Osteoblast (primary cell): ENCODE data around the gene TMEM86A. TPM values are rescaled to one million over a fixed set of nuclear protein-coding genes. Genes with fewer than 3 reads are reported as not detected.

Experiments
- DNase-seq: peaks from one replicate; pipeline ENCODE4 v3.0.0; 2011; ENCODE audit warnings: low spot score, mixed read lengths; ENCODE audit not compliant: insufficient read length; ENCODE audit errors: missing footprints
- H2AFZ ChIP-seq: 2 replicates; pipeline ENCODE4 v1.6.0; 2011; ENCODE audit warnings: mild to moderate bottlenecking, low read length
- H3K27ac ChIP-seq: 2 replicates; pipeline ENCODE4 v1.5.1; 2011; ENCODE audit warnings: mild to moderate bottlenecking, low read depth, low read length, moderate library complexity
- H3K27me3 ChIP-seq: 2 replicates; pipeline ENCODE4 v1.6.0; 2012; ENCODE audit warnings: mild to moderate bottlenecking, control low read depth, inconsistent platforms, low read length, moderate library complexity; ENCODE audit not compliant: insufficient read depth
- H3K36me3 ChIP-seq: 2 replicates; pipeline ENCODE4 v1.5.1; 2011; ENCODE audit warnings: mild to moderate bottlenecking, low read length, control low read depth, moderate library complexity; ENCODE audit not compliant: insufficient read depth
- H3K4me1 ChIP-seq: 2 replicates; pipeline ENCODE4 v1.5.1; 2011; ENCODE audit warnings: mild to moderate bottlenecking, low read length, control low read depth, moderate library complexity; ENCODE audit not compliant: insufficient read depth
- H3K4me2 ChIP-seq: 2 replicates; pipeline ENCODE4 v1.6.0; 2011; ENCODE audit warnings: mild to moderate bottlenecking, low read length; ENCODE audit not compliant: insufficient read depth
- H3K4me3 ChIP-seq: fragments of 200-600 bp; sonication (generic); 3 replicates; pipeline ENCODE4 v1.5.1; 2012; ENCODE audit warnings: mild to moderate bottlenecking, low read length, inconsistent platforms; ENCODE audit not compliant: insufficient read depth
- H3K79me2 ChIP-seq: 2 replicates; pipeline ENCODE4 v1.6.0; 2012; ENCODE audit warnings: mild to moderate bottlenecking, low read length, control low read depth, inconsistent platforms; ENCODE audit not compliant: insufficient read depth
- H3K9me3 ChIP-seq: 2 replicates; pipeline ENCODE4 v1.5.1; 2011; ENCODE audit warnings: low read depth, low read length, control low read depth
- H4K20me1 ChIP-seq: 2 replicates; pipeline ENCODE4 v1.6.0; 2012; ENCODE audit warnings: mild to moderate bottlenecking, low read length, control low read depth; ENCODE audit not compliant: insufficient read depth
- total RNA-seq: library from RNA; depleted of rRNA; stranded (reverse); fragments of >200 nt; gene quantifications from 2 replicates; pipeline ENCODE4 v1.2.3, GENCODE V29; 2012
- TF ChIP-seq, protein P1 (sequence below): IDR thresholded peaks from 2 replicates; pipeline ENCODE4 v1.5.1; 2011; ENCODE audit warnings: mild to moderate bottlenecking, low read depth, low read length, moderate library complexity; ENCODE audit errors: extremely low read depth

TMEM86A gene
- total RNA-seq, 1 donor = 3.3 TPM

DNA sequence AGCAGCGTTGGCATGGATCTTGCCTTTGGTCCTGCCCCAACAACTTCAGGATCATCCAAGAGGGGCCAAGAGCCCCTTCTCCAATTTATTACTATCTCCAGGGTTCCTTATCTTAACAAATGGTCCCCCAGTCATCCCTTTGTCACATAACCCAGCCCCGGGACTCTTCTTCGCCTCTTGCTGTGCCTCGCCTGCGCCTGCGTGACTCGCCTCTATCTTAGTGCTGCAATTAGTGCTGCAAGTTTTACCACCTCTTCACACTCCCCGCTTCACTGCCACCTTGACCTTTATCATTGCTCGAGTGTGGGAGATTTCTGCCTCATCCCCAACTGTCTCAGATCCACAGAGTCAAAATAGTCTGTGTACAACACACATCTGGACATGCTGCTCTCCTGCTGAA, 31.4 kb downstream of the TMEM86A start:
- Histone ChIP-seq H3K9me3 (no peaks in the 10 kb centered on the region), H3K27ac (no peak overlapping the region)
- TF ChIP-seq, protein P1, sequence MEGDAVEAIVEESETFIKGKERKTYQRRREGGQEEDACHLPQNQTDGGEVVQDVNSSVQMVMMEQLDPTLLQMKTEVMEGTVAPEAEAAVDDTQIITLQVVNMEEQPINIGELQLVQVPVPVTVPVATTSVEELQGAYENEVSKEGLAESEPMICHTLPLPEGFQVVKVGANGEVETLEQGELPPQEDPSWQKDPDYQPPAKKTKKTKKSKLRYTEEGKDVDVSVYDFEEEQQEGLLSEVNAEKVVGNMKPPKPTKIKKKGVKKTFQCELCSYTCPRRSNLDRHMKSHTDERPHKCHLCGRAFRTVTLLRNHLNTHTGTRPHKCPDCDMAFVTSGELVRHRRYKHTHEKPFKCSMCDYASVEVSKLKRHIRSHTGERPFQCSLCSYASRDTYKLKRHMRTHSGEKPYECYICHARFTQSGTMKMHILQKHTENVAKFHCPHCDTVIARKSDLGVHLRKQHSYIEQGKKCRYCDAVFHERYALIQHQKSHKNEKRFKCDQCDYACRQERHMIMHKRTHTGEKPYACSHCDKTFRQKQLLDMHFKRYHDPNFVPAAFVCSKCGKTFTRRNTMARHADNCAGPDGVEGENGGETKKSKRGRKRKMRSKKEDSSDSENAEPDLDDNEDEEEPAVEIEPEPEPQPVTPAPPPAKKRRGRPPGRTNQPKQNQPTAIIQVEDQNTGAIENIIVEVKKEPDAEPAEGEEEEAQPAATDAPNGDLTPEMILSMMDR = no peak

DNA sequence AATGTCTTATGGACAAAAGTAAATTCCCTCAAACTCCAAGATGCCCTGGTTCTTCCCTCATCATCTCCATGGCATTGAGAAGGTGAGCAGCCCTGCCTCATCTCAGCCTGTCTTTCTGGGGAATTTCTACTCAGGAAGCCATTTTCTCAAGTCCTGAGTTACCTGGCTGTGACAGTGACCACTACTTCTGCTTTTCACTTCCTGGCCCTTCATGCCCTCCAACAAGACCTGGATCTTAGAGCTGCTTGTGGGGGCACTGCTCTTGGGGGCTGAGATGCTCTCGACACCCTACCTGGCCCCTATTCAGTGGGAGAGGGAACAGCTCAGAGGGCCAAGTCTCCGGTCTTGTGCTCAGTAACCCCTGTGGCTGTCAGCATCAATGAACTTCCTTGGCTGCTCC, 32.9 kb downstream of the TMEM86A start:
- H2AFZ ChIP-seq = no peak overlapping the region
- no peaks in the 10 kb centered on the region for H3K9me3 ChIP-seq
- H3K36me3 ChIP-seq = no peaks in the 10 kb centered on the region
- H3K4me1 ChIP-seq = no peaks in the 10 kb centered on the region
- DNase-seq = no peak
- H4K20me1 ChIP-seq = no peaks in the 10 kb centered on the region
- no peaks in the 10 kb centered on the region for H3K27me3 ChIP-seq
- H3K79me2 ChIP-seq = no peaks in the 10 kb centered on the region
- H3K4me2 ChIP-seq = no peak overlapping the region
- TF ChIP-seq, protein P1 = no peak
- H3K4me3 ChIP-seq = no peak overlapping the region
- no peak overlapping the region for H3K27ac ChIP-seq

More for the DNA sequence above, 31.4 kb downstream of the TMEM86A start:
- no peak for DNase-seq
- Histone ChIP-seq H3K4me1 (no peaks in the 10 kb centered on the region), H3K27me3 (no peaks in the 10 kb centered on the region), H3K36me3 (no peaks in the 10 kb centered on the region), H2AFZ (no peak overlapping the region), H3K79me2 (no peaks in the 10 kb centered on the region), H3K4me2 (no peak overlapping the region), H4K20me1 (no peaks in the 10 kb centered on the region), H3K4me3 (no peak overlapping the region)

DNA sequence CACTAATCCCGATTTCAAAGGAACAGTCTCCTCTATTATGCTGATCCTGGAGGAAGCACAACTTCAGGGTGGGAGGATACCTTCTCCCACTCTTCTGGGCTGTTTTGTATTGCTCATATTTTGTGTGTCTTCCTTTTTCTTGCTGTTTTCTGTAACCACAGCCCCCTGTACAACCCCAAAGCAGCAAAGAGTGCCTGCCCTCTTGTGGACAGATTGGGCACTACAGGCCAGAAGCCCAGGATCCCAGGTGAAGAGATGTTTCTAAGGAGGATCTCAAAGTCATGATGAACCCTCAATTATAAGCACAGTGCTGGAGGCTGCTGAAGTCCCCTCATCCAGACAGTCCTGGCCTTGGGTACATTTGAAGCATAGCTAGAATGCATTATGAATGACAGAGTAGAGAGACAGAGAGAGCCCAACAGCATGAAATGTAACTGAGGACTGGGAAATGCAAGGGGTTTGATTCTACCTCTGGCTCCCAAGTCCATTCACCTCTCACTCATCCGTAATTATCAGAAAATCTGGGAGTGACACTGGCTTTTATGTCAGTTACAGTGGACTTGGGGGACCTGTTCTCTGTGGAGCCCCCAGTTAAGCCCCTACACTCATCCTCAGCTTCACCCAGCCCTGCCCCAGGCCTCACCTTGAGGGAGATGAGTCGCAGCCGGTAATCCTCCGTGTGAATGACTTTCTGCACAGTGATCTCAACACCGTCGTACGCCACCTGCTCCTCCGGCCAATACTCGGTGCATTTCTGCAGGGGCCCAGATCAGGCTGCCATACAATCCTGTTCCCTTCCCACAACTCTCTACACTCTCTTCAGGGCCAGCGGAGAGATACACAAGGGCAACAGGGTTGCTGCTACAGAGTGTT, 33.6 kb downstream of the TMEM86A start:
- Histone ChIP-seq H3K79me2 (no peaks in the 10 kb centered on the region), H3K9me3 (no peaks in the 10 kb centered on the region), H4K20me1 (no peaks in the 10 kb centered on the region), H3K4me3 (no peak overlapping the region), H2AFZ (peak overlapping the region; percentile 60), H3K27ac (no peak overlapping the region), H3K27me3 (peaks cover 7% of the 10 kb centered on the region), H3K4me1 (no peaks in the 10 kb centered on the region), H3K36me3 (no peaks in the 10 kb centered on the region), H3K4me2 (no peak overlapping the region)
- TF ChIP-seq, protein P1 = peak; percentile 98
- DNase-seq = peak; percentile 94

DNA sequence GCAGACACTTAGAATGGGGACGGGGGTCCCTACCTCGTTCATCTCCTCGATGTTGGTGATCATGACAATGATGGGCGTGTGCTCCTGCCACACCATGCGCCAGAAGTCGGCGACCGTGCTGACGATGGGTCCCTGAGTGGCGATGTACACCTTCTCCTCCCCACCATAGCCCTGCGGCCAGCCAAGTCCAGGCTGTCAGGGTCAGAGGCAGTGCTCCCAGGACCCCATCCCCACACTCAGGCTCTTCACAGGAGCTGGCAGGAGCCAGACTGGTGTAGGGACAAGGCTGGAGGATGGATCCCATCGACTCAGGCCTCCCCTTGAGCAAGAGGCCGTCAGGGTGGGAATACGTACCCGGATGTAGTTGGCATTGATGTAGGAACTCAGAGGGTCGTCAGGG, 34.6 kb downstream of the TMEM86A start:
- H3K27ac ChIP-seq = no peak overlapping the region
- H4K20me1 ChIP-seq = no peaks in the 10 kb centered on the region
- H3K4me2 ChIP-seq = no peak overlapping the region
- no peaks in the 10 kb centered on the region for H3K9me3 ChIP-seq
- no peak for DNase-seq
- no peaks in the 10 kb centered on the region for H3K36me3 ChIP-seq
- no peak overlapping the region for H2AFZ ChIP-seq
- no peak overlapping the region for H3K4me3 ChIP-seq
- TF ChIP-seq, protein P1 = no peak
- no peaks in the 10 kb centered on the region for H3K79me2 ChIP-seq
- H3K4me1 ChIP-seq = no peaks in the 10 kb centered on the region
- H3K27me3 ChIP-seq = peaks cover 7% of the 10 kb centered on the region
